Ureter (tissue), 1 donor: Measurements from ENCODE around the gene RPS6KA1. TPM values are rescaled to one million over a fixed set of nuclear protein-coding genes. Genes with fewer than 3 reads are reported as not detected.

Experiments
- DNase-seq: peaks from one replicate; pipeline ENCODE4 v3.0.0-alpha.2; 2020; ENCODE audit warnings: low spot score
- total RNA-seq: library from RNA; stranded (reverse); gene quantifications from one replicate; pipeline ENCODE4 v1.2.4, GENCODE V29; 2023
- donor health status: DM: yes; HTN: yes; CAD: no.

Gene RPS6KA1
- total RNA-seq, 1 donor from 2014 or later, result 23.2 TPM

DNA sequence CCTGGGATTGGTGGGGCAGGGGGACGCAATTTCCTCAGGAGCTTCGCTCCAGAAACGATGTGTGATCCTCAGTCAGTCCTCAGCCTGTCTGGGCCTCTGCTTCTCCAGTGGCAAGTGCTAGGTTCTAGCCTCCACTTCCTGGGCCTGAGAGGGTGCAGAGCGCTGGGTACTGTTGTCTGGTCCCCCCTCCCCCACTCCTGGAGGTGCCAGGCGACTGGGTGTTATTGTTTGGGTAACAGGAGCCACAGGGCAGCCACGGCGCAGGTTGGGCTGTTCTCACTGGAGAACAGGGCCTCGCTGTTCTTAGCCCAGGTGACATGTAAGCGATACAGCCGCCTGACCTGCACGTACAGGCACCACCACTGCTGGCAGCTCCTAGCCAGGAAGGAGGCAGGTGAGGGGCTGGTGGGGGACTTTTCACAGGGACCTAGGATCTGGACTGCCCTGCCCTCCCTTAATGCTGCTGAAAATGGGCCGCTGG, 2.1 kb downstream of the RPS6KA1 start:
- no peak for DNase-seq

DNA sequence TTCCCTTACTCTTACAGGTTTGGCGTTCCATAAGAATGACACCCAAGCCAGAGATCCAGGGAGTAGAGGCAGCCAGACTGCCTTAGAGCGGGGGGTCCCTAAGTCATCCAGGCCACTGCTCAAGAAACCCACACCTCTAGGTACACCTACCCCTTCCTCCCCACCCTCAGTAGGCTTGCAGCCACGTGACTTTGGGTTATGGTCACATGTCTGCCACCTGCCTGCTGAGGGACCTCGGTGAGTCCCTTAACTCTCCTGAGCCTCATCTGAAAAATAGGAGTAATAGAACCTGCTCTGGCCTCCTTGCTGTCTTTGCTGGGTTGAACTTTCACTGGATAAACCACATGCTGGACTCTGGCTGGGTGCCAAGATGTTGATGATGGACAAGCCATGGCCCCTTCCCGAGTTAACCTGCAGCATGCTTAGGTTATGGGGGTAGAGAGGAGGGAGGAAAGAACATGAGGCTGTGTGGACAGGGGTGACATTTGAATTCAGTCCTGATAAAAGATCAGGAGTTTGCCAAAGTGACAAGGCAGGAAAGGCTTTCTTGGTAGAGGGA, 4.5 kb downstream of the RPS6KA1 start:
- DNase-seq, result no peak

DNA sequence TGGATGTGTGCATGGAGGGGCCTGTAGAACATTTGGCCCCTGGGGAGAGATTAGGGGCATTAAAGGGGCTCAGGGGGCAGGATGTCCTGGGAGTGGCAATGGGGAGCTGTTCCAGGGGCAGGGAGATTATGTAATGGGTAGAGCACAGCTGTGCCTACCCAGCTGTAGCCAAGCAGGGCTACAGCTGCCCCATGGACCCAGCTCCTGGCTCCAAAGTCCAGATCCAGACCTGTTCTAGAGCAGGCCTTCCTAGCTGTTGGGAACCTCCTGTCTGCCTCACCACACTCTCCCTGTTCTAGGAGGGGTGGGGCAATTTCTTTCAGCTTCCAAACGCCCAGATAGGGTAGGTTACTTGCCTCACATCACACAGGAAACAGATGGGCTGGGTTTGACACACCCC, 5.6 kb downstream of the RPS6KA1 start:
- DNase-seq, result no peak

DNA sequence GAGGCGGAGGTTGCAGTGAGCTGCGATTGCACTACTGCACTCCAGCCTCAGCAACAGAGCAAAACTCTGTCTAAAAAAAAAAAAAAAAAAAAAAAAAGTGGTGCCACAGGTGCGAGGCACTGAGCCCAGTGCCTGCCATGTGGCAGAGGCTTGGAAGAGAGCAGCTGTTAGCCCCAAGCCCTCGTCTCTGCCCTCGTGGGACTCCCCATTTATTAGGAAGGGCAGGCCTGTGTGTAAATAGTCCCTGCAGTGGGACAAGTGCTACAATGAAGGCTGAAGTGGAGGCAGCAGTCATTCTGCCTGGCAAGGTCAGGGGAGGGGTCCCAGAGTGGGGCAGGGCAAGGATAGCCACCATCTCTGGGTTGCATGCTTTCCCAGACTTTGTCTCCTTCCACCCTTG, 6.5 kb downstream of the RPS6KA1 start:
- no peak for DNase-seq

DNA sequence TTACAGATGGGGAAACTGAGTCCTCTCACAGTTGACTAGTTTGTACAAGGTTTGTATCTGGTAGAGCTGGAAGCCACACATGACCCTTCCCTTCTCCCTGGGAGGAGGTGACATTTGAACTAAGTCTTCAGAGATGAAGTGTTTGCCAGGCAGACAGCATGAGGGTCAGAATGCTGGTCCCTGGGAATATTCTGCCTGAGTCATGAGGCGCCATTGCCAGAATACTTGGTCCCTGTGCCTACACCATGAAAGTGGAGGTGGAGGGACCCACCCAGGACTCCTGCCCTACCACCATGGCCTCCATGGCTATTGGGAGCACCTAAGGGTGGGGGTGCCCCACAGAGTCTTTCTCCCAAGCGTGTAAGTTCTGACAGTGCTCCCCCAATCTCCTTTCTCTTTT, 7.0 kb downstream of the RPS6KA1 start:
- DNase-seq, result no peak

DNA sequence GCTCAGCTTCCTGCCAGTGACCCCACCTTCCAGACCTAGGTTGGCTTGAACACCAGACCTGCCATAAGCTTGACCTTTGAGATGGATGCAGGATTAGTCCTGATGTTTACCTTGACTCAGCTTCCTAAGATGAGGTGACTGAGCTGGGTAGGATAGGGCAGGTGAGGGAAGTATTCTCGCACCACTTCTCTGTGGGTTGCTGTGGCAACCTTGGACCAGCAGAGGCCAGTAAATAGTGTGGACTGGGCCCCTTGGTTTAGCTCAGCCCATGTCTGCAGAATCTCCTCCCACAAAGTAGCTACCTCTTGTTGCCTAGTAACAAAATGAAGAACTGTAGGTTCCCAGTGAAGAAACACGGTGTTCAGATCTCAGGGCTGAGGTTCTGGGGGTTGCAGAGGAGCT, 8.4 kb downstream of the RPS6KA1 start:
- DNase-seq, result no peak

DNA sequence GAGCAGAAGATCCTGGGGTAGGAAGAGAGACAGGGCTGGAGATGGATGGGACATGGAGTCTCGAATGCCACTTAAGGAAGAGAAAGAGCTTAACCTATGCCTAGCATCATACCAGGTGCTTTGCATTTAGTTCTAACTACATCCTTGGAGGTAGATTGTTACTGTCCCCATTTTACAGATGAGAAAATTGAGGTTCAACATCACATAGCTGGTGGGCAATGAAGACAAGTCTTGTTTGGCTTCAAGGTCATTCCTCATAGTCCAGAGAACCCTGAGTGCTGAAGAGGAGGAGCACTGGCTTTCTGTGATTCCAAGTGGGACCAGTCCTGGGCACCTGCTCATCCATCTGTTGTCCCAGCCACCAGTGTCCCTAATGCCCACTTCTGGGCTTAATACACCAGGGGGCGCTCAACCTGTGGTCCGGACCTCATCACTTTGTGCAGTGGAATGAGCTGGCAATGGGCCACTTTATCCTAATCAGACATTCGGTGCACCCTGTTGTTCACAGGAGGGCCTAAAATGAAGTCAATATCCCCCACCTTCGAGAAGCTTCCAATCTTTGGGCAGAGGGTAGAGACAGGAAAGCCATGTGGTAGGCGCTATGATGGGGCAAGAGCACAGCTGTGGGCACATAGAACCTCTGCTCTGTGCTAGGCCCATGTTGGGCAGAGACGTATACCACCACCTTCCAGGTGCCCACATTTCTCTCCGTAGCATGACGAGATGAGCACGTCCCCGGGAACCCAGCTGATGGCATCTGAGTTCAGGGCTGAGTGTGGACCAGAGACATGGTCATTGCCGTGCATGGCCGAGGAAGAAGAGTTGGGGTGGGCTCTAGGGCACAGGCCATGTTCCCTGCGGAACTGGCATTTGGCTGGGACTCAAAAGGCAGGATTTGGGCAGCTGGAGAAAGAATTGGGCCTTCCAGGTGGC, 9.2 kb downstream of the RPS6KA1 start:
- no peak for DNase-seq

DNA sequence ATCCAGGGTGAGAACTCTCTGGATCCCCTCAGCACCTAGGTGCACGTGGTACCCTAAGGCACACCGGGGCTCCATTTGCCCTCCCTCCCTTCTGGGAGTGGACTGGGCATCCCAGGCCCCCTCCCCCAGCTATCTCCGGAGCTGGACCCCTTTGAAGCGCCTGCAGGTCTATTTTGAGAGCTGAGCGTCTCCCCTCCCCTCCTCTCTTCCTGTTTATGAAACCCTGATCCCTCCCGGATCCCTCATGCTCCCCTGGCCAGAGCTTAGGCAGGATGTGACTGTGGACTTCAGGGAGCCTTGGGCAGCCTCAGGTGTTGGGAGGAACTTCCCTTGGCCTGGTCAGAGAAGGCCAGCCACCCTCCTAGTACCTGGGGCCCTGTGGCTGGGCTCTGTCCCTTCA, 10.2 kb downstream of the RPS6KA1 start:
- DNase-seq, result no peak

DNA sequence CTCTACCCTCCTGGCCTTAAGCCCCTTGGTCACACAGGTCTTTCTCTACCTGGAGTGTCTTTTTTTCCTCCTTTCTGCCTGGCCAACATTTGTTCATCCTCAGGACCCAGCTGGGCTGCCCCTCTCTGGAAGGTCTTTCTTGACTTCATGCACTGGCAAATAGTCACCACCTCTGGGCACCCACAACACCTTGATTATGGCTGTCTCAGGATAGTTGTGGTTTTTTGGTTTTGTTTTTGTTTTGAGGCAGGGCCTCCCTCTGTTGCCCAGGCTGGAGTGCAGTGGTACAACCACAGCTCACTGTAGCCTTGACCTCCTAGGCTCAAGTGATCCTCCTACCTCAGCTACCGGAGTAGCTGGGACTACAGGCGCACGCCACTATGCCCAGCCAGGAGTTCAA, 10.8 kb downstream of the RPS6KA1 start:
- no peak for DNase-seq

DNA sequence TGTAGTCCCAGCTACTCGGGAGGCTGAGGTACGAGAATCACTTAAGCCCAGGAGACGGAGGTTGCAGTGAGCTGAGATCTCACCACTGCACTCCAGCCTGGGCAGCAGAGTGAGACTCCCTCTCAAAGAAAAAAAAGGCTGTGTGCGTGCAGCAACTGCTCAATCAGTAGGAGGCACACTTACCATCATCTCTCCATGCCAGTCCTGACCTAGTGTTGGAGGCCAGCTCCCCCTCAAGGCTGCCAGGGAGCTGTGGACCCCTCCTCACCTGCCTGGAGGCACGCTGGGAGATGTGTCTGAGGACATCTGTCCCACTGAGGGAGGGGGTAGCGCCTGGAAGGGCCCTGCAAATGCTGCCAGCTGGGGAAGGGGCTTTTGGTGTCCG, 11.9 kb downstream of the RPS6KA1 start:
- no peak for DNase-seq

DNA sequence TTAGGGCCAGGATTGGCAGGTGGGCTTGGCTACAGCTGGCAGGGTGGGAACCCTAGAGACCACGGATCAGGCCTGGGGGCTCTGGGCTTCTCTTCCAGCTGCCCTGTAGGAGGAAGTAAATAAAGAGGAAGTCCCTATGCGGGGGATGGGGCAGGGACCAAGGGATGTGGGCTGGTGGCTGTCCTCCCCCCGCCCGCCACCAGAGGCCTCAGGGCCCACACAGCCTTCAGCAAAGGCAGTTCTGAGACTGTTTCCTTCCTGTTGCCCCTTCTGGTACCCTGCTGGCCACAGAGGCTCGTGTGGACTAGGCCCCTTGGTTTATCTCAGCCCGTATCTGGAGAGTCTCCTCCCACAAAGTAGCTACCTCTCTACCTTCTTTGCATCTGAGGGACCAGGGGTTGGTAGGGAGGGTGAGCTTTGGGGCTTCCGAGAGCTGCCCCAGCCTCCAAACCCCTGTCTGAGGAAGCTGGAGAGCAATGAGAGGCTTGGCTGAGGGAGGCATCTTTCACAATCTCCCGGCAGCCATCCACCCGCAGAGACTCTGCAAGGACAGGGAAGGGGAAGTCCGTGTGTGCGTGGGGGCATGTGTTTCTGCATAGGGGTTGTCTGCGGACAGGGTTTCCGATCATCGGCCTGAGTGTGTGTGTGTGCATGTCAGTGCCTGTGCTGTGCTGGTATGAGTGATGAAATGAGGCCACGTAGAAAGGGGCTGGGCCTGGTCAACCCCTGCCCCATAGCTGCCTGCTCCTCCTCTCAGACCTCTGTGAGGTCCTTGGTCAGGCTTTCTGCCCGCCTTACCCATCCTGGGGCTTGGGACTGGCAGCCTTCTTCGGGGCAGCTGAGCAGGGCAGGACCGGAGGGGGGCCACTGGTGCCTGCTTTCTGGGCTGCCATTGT, 12.5 kb downstream of the RPS6KA1 start:
- DNase-seq, result peak; percentile 83

DNA sequence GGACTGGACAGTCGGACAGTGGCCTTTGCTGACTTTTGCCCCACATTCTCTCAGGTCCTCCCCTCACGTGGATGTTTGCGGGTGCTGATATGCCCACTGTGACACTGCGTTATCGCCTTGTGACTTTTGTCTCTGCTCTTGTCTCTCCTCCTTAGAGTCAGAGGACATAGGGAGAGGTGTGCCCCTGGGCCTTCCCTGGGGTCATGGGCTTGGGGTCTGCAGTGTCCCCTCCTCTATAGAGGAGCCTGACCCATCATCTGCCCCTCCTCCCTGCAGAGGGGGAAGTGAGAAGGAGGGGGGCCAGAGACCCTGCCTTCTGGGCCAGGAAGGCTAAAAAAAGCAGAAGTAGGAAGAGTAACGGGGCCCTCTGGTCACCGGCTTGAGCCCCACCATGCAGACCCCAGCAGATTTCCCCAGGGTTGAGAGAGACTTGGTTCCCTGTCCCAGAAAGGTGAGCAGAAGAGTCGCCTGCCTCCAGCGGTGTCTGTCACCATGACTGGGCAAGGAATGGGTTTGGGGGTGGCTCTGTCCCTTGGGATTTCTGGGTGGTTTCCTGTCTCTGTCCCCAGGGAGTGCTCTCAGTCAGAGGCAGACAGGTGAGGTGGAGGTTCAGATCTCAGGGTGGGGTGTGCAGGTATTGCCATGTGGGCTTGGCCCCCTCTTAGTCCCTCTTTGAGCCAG, 13.3 kb downstream of the RPS6KA1 start:
- no peak for DNase-seq

DNA sequence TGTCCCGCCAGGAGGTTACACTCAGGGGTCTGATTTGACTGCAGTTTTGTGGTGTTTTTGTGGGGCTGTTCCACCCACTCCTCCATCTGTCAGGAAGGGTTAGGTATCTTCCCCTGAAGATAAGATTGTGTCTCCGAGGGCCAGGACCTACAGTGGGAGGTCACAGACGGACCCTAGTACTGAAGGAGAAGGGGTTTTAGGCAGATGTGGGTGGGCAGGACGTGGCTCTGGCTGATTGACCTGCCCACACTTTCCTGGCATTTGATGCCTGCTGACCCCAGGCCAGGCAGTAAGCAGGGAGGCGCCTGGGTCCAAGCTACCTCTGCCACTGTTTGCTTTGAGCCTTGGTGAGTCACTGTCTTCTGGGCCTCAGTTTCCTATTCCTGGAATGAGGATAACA, 13.9 kb downstream of the RPS6KA1 start:
- no peak for DNase-seq

DNA sequence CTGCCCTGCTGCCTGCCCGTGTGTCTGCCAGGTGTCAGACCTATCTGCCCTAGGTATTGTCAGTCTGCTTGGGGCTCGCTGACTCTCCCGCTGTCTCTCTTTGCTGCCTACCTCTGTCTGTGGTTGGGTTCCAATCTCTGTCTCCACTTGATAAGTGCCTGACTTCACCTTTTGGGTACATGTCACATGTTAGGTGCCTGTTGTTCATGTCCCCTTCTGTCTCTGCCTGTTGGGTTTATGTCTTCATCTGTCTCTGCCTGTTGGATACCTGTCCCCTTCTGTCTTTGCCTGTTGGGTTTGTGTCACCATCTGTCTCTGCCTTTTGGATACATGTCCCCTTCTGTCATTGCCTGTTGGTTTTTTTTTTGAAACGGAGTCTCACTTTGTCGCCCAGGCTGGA, 14.6 kb downstream of the RPS6KA1 start:
- no peak for DNase-seq

DNA sequence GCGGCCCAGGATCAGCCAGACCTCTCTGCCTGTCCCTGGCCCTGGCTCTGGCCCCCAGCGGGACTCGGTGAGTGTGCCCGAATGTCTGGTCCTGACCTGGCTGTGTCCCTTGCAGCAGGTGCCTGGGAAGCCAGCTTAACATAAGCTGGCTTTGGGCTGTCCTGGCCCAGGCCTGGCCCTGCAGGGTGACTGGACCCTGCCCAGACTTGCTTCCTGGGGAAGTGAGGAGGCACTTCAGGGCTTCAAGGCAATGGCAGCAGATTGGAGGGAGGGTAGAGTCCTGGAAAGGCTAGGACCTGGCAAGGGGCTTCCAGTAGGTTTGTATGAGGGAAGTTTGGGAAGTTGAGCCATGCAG, 16.4 kb downstream of the RPS6KA1 start:
- DNase-seq, result no peak

DNA sequence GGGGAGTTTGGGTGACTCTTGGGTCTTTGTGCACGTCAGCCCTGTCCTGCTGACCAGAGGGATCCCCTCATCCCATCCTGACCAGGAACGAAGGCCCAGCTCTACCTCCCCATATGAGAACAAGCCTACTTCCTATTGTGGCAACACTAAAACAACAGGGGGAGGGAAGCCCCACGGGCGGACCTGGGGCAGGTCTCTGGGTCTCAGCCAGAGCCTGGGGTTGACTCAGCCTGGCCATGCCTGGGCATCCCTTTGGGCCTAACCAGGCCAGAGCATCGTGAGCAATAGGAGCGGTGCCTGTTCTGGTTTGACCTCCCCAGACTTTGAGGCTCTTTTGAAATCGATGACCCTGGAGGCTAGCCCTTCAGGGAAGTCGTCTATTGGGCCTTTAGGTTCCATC, 16.8 kb downstream of the RPS6KA1 start:
- no peak for DNase-seq

DNA sequence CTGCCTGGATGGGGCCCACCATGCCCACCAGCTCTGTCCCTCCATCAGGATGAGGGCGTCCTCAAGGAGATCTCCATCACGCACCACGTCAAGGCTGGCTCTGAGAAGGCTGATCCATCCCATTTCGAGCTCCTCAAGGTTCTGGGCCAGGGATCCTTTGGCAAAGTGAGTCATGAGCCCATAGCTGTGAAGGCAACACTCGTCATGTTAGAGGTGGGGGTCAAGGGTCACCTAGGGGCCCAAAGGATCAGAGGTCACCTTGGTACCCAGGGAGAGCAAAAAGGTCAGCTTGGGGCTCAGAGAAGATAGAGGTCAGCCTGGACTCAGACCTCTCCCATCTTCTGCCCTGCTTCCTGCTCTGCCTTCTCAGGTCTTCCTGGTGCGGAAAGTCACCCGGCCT, 17.3 kb downstream of the RPS6KA1 start:
- DNase-seq, result no peak

DNA sequence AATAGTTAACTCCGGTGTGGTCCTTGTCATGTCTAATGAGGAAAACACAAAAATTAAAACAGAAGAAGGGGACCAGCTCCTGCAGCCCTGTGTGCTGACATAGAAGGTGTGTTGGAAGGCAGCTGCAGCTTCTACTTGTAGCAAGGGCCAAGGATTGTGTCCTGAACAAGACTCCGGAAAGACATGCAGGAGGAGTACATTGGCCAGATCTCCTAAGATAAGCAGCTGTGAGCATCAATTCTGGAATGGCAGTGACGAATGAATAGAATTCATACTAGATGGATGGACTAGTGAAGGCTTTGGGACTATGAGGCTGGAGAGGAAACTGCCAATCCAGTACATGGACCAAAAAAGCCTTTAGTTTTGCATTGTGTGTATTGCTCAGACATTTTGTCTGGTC, 19.3 kb downstream of the RPS6KA1 start:
- no peak for DNase-seq

DNA sequence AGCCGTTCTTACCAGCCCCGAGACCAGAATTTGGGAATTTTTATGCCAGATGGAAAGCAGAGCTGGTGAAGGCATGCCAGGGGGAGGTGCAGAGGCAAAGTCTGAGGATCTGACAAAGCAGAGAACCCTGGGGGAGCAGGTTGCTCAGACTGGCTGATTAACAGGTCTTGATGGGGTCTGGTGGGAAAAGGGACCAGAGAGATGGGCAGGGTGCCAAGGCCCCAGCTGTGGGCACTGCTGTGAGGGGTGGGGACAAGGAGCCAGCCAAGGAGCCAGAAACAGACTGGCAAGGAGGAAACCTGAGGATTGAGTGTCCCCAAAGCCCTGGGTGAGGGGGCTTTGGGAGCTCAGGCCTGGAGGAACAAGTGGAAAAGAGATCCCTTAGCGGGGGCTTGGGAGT, 21.4 kb downstream of the RPS6KA1 start:
- DNase-seq, result no peak

DNA sequence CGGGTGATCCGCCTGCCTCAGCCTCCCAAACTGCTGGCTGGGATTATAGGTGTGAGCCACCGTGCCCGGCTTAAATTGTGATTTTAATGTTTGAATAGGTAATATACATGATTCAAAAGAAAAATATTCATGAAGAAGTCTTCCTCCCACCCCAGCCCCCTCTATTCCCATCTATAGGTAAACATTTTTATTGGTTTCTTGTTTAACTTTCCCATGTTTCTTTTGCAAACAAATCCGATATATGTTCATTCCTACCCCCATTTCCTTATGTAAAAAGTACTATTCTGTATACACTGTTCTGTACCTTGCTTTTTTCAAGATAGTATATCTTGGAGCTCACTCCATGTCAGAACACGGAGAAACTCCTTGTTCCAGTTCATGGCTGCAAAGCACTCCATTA, 23.2 kb downstream of the RPS6KA1 start:
- no peak for DNase-seq

DNA sequence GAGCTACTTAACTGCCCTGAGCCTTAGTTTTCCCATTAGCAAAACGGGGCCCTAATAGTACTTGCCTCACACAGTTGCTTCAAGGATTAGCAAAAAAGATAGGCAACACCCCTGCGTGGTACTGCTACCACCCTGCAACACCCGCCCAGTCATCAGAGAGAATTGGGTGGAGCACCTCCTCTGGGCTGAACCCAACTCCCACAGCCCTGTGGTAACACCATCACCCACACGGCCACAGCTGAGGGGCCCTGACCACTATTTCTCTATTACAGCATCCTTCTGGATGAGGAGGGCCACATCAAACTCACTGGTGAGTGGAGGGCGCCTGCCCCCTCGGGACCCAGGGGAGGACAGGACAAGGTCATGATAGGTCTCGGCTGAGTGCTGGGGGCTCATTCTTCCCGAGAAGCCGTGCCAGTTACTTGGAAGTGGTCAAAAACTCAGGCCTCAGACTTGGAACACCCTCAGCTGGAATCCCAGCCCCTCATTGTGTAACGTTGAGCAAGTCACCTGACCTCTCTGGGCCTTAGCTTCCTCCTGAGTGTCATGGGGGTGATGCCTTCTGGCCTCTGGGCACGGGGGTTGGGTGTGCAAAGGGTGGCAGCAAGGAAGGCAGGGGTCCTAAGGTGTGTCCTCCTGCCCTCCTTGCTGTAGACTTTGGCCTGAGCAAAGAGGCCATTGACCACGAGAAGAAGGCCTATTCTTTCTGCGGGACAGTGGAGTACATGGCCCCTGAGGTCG, 24.6 kb downstream of the RPS6KA1 start:
- no peak for DNase-seq
